GM12865 (cell line): ENCODE measurements around the gene THRB.

Experiments
- DNase-seq: peaks from one replicate; pipeline ENCODE4 v3.0.0; 2010; ENCODE audit warnings: low read depth
- H3K4me3 ChIP-seq: 2 replicates; pipeline ENCODE4 v1.5.1; 2011; ENCODE audit warnings: mild to moderate bottlenecking, low read depth, low read length, control low read depth
- TF ChIP-seq, protein P1 (sequence below): IDR thresholded peaks from 2 replicates; pipeline ENCODE4 v1.5.1; 2011; ENCODE audit warnings: low read length, control low read depth, low read depth, inconsistent platforms; ENCODE audit not compliant: insufficient read depth; ENCODE audit errors: missing control alignments

THRB gene

DNA sequence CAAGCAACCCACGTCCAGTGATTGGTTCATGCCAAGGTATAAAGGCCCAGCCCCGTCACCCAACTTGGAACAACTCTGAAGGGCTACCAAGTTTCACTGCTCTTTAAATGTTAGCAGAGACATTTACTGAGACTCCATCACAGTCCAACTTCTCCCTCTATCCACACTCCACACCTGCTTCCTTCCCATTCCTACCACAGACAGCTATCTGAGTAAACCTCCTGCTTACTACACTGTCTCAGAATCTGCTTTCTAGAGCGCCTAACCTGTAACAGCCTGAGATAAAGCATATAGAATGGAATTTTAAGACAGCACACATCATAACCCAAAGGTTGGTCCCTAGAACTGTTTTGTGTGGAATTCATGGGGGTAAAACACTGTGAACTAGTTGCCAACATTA is 106.5 kb downstream of the THRB start:
- H3K4me3 ChIP-seq: no peak overlapping the region
- TF ChIP-seq, protein P1, sequence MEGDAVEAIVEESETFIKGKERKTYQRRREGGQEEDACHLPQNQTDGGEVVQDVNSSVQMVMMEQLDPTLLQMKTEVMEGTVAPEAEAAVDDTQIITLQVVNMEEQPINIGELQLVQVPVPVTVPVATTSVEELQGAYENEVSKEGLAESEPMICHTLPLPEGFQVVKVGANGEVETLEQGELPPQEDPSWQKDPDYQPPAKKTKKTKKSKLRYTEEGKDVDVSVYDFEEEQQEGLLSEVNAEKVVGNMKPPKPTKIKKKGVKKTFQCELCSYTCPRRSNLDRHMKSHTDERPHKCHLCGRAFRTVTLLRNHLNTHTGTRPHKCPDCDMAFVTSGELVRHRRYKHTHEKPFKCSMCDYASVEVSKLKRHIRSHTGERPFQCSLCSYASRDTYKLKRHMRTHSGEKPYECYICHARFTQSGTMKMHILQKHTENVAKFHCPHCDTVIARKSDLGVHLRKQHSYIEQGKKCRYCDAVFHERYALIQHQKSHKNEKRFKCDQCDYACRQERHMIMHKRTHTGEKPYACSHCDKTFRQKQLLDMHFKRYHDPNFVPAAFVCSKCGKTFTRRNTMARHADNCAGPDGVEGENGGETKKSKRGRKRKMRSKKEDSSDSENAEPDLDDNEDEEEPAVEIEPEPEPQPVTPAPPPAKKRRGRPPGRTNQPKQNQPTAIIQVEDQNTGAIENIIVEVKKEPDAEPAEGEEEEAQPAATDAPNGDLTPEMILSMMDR: no peak
- DNase-seq: no peak

- no peak for DNase-seq
- no peak overlapping the region for H3K4me3 ChIP-seq
- TF ChIP-seq, protein P1: no peak
These were observed 107.2 kb downstream of the THRB start for GRCh38 chr3:24387493-24387892.

DNA sequence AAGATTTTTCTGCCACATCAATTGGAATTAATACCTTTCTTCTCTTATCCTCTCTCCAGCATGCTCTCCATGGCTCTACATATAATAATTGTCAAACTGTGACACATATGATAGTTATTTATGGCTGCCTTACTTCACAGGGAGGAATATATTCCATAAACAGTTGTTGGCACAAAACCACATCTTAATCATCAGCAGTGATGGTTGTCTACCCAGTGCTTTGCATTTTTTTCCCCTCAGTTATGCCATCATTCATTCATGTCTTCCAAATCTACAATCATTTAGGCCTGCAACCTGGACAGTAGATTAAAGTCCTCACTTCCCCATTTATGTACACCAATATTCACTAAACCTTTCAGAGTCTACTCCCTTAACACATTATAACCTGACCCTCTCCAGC is 107.7 kb downstream of the THRB start:
- no peak overlapping the region for H3K4me3 ChIP-seq
- TF ChIP-seq, protein P1: no peak
- DNase-seq: no peak

DNA sequence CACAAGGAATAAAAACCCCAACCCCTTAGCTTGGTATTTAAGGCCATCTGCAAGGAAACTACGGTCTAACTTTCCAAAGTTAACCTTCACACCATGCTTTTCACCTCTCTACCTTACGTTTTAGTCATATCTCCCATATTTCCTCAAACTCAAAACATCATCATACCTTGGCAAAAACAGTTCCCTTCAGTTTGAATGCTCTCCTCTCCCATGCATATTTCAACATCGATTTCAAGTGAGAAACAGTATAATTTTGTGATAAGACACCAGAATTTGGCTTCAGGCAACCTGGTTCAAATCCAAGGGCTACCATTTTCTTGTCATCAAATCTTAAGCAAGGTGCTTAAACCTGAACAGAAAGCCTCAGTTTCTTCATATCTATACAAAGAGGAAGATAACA is 108.2 kb downstream of the THRB start:
- no peak overlapping the region for H3K4me3 ChIP-seq
- TF ChIP-seq, protein P1: no peak
- DNase-seq: no peak

- DNase-seq: no peak
- no peak overlapping the region for H3K4me3 ChIP-seq
- TF ChIP-seq, protein P1: no peak
These were observed 109.5 kb downstream of the THRB start for GRCh38 chr3:24385012-24385615.

DNA sequence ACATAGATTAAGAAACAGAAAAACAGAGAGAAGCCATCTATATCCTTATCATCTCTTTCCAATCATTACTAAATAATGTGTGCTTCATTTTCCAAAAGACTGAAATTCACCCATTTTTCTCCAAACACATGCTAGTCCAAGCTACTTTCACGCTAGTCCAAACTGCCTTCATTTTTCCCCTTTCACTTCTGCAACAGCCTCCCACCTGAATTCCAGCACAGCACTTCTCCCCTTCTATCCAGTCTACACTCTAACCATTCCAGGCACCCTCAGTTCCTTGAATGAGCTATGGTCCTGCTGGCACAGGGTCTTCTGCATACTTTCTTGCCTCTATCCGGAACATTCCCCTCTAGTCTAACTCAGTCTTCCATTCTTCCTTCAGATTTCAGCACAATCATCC is 112.0 kb downstream of the THRB start:
- H3K4me3 ChIP-seq: no peak overlapping the region
- TF ChIP-seq, protein P1: no peak
- no peak for DNase-seq

- TF ChIP-seq, protein P1: no peak
- DNase-seq: no peak
- no peak overlapping the region for H3K4me3 ChIP-seq
These were observed 114.7 kb downstream of the THRB start for GRCh38 chr3:24379936-24380335.
